CD8-positive, alpha-beta memory T cell (primary cell): Measurements from ENCODE around the gene BANK1. TPM values are rescaled to one million over a fixed set of nuclear protein-coding genes. Genes with fewer than 3 reads are reported as not detected.

Source experiments
- CTCF ChIA-PET: fragments of 350-600 bp; sonication (Branson Sonifier 250); formaldehyde crosslinking; loops from one replicate; lab custom pipeline; 2021; ENCODE audit warnings: antibody characterized with exemption; lab: Charles Lee
- POLR2A ChIA-PET: fragments of 350-600 bp; sonication (Branson Sonifier 250); formaldehyde crosslinking; loops from one replicate; lab custom pipeline; 2021; ENCODE audit warnings: antibody characterized with exemption; lab: Charles Lee
- DNase-seq, 5 donors: peaks; one replicate each; pipeline versions ENCODE4 v3.0.0 to v3.0.0-alpha.2; 2020 to 2022; ENCODE audit warnings: mixed read lengths in 1 of 5
- H3K27ac ChIP-seq: one replicate; pipeline ENCODE4 v1.7.0; 2013; ENCODE audit warnings: low read depth, mild to moderate bottlenecking, low read length, moderate library complexity
- H3K27me3 ChIP-seq: 2 replicates; pipeline ENCODE4 v1.7.0; 2013; ENCODE audit warnings: low read length, mild to moderate bottlenecking; ENCODE audit not compliant: insufficient read depth, poor library complexity, severe bottlenecking
- H3K36me3 ChIP-seq: 2 replicates; pipeline ENCODE4 v1.7.0; 2013; ENCODE audit warnings: mild to moderate bottlenecking, low read length, moderate library complexity; ENCODE audit not compliant: insufficient read depth
- H3K4me1 ChIP-seq: 2 replicates; pipeline ENCODE4 v1.7.0; 2013; ENCODE audit warnings: mild to moderate bottlenecking, low read length, moderate library complexity; ENCODE audit not compliant: insufficient read depth
- H3K4me3 ChIP-seq: 2 replicates; pipeline ENCODE4 v1.7.0; 2013; ENCODE audit warnings: mild to moderate bottlenecking, low read length
- H3K9me3 ChIP-seq: 2 replicates; pipeline ENCODE4 v1.7.0; 2013; ENCODE audit warnings: mild to moderate bottlenecking, low read length
- H3K27ac Mint-ChIP-seq, 8 donors: one replicate each; pipeline ENCODE4 v1.8.0; 2020 to 2021; ENCODE audit warnings: mixed read lengths in 8 of 8, mild to moderate bottlenecking in 6 of 8, inconsistent platforms in 3 of 8, moderate library complexity in 3 of 8
- H3K27me3 Mint-ChIP-seq, 2 donors: one replicate each; pipeline ENCODE4 v1.8.0; 2020 to 2021; ENCODE audit warnings: mixed read lengths in 2 of 2, mild to moderate bottlenecking in 1 of 2, moderate library complexity in 1 of 2
- H3K36me3 Mint-ChIP-seq, 3 donors: one replicate each; pipeline ENCODE4 v1.8.0; 2020 to 2021; ENCODE audit warnings: mixed read lengths in 3 of 3, inconsistent platforms in 1 of 3, mild to moderate bottlenecking in 1 of 3
- H3K4me1 Mint-ChIP-seq, 3 donors: one replicate each; pipeline ENCODE4 v1.8.0; 2020 to 2021; ENCODE audit warnings: mixed read lengths in 3 of 3, inconsistent platforms in 1 of 3, mild to moderate bottlenecking in 1 of 3
- H3K4me3 Mint-ChIP-seq, 7 donors: one replicate each; pipeline ENCODE4 v1.8.0; 2020 to 2021; ENCODE audit warnings: mixed read lengths in 7 of 7, mild to moderate bottlenecking in 6 of 7, moderate library complexity in 4 of 7, inconsistent platforms in 2 of 7
- H3K9me3 Mint-ChIP-seq, 5 donors: one replicate each; pipeline ENCODE4 v1.8.0; 2020 to 2022; ENCODE audit warnings: mixed read lengths in 5 of 5, mild to moderate bottlenecking in 3 of 5, moderate library complexity in 2 of 5, inconsistent platforms in 1 of 5
- polyA plus RNA-seq: library from polyadenylated mRNA; unstranded; fragments of 300-500 nt; fragmentation: Illumina TruSeq; gene quantifications from one replicate; pipeline ENCODE4 v1.2.3, GENCODE V29; 2021
- total RNA-seq, 2 experiments: library from RNA; stranded (reverse); gene quantifications; one replicate each; pipeline ENCODE4 v1.2.3, GENCODE V29; 2021

The BANK1 gene
- total and polyA plus RNA-seq, 3 experiments from 2014 or later = 0.74 TPM; not detected in 2

- H3K4me1 ChIP-seq = no peaks in the 10 kb centered on the region
- no peaks in the 10 kb centered on the region for H3K36me3 ChIP-seq
- H3K27me3 Mint-ChIP-seq = peaks cover 0 to 4% of the 10 kb centered on the region in 2 donors
- H3K9me3 Mint-ChIP-seq = peaks cover 0 to 8% (median 0%) of the 10 kb centered on the region in 5 donors
- H3K36me3 Mint-ChIP-seq = no peaks in the 10 kb centered on the region
- POLR2A ChIA-PET = no interaction called here
- CTCF ChIA-PET = no interaction called here
- no peak overlapping the region for H3K27ac ChIP-seq
- H3K27ac Mint-ChIP-seq = no peak overlapping the region
- H3K27me3 ChIP-seq = no peaks in the 10 kb centered on the region
- H3K4me3 ChIP-seq = no peak overlapping the region
- no peaks in the 10 kb centered on the region for H3K4me1 Mint-ChIP-seq
- H3K9me3 ChIP-seq = no peaks in the 10 kb centered on the region
- DNase-seq = no peak
- H3K4me3 Mint-ChIP-seq = no peak overlapping the region
These were observed 121.1 kb downstream of the BANK1 start for GRCh38 chr4:101911616-101912015.

DNA sequence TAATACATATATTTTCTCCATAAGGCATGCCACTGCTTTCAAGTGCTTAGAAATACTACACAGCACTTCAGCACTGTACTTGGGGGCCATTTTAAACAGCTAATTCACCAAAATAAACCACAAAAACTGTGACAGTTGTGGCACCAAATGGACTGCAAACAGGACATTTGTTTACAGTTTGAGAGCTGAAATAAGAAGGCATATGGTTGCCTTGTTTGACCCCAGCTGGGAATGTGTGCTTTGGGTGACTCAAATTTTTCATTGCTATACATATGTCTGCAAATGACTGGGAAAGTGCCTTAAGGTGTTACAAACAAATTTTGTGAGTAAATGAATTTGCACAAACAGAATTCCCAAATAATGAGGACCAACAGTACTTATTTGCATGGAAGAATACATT, 124.2 kb downstream of the BANK1 start:
- ChIA-PET POLR2A (no interaction called here), CTCF (no interaction called here)
- H3K27me3 ChIP-seq = no peaks in the 10 kb centered on the region
- H3K4me3 ChIP-seq = no peak overlapping the region
- H3K27ac ChIP-seq = no peak overlapping the region
- Mint-ChIP-seq H3K36me3 (no peaks in the 10 kb centered on the region), H3K9me3 (no peaks in the 10 kb centered on the region), H3K27ac (no peak overlapping the region), H3K4me3 (no peak overlapping the region), H3K4me1 (no peaks in the 10 kb centered on the region), H3K27me3 (peaks cover 0 to 2% of the 10 kb centered on the region in 2 donors)
- no peaks in the 10 kb centered on the region for H3K36me3 ChIP-seq
- DNase-seq = no peak
- H3K4me1 ChIP-seq = no peaks in the 10 kb centered on the region
- no peaks in the 10 kb centered on the region for H3K9me3 ChIP-seq

DNA sequence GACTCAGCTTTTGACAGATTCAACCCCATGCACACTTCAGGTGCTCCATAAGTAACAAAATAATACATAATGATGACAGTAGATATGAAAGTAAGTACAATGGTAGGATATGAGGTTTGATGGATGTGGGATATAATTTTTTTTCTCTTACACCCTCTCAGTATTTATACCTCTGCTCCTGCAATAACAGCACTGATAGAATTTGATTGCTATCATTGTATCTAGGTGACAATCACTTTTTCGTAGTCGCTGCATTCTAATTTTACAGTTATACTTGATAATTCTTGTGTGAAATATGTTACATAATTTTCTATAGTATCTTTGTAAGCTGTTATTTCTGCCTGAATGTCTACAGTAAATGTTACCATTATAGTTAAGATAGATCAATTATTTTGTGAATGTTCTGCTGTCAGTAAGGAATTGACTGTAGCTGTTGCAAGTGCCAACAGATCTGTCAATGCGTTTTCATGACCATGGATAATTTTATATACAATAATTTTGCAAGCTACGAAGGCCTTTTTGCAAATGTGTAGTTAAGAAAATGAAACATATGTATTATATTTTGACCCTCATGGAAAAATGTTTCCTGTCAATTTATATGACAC, 128.9 kb downstream of the BANK1 start:
- H3K9me3 ChIP-seq = no peaks in the 10 kb centered on the region
- H3K27ac ChIP-seq = no peak overlapping the region
- no peaks in the 10 kb centered on the region for H3K9me3 Mint-ChIP-seq
- no peaks in the 10 kb centered on the region for H3K27me3 Mint-ChIP-seq
- H3K4me1 Mint-ChIP-seq = no peaks in the 10 kb centered on the region
- no peak for DNase-seq
- H3K27me3 ChIP-seq = no peaks in the 10 kb centered on the region
- H3K36me3 ChIP-seq = no peaks in the 10 kb centered on the region
- H3K4me3 Mint-ChIP-seq = no peak overlapping the region
- no peak overlapping the region for H3K4me3 ChIP-seq
- H3K4me1 ChIP-seq = no peaks in the 10 kb centered on the region
- POLR2A ChIA-PET = no interaction called here
- CTCF ChIA-PET = no interaction called here
- no peaks in the 10 kb centered on the region for H3K36me3 Mint-ChIP-seq
- H3K27ac Mint-ChIP-seq = no peak overlapping the region

GRCh38 chr4:101921370-101921769, 130.8 kb downstream of the BANK1 start:
- no peaks in the 10 kb centered on the region for H3K36me3 ChIP-seq
- no peaks in the 10 kb centered on the region for H3K36me3 Mint-ChIP-seq
- H3K4me3 Mint-ChIP-seq = no peak overlapping the region
- DNase-seq = no peak
- H3K4me3 ChIP-seq = no peak overlapping the region
- CTCF ChIA-PET = no interaction called here
- H3K4me1 ChIP-seq = no peaks in the 10 kb centered on the region
- no peak overlapping the region for H3K27ac ChIP-seq
- no peaks in the 10 kb centered on the region for H3K27me3 Mint-ChIP-seq
- H3K4me1 Mint-ChIP-seq = no peaks in the 10 kb centered on the region
- POLR2A ChIA-PET = no interaction called here
- H3K27me3 ChIP-seq = no peaks in the 10 kb centered on the region
- no peaks in the 10 kb centered on the region for H3K9me3 Mint-ChIP-seq
- no peaks in the 10 kb centered on the region for H3K9me3 ChIP-seq
- H3K27ac Mint-ChIP-seq = no peak overlapping the region

DNA sequence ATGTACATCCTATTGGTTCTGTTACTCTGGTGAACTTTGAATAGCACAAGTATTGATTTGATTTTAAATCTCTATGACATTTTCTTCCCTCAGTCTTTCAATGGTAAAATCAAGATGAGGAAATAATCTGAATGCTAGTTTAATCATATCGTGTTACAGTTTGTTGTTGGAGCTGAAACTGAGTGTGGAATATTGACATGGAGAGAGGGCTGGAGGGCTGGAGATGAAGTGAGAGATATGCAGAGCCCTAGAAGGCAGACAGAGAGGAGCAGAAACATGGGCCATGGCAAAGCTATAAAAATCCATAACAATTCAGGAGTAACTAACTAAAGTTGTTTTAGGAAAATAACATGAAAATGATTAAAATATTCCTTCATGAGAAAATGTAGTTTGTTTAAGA, 141.1 kb downstream of the BANK1 start:
- Histone ChIP-seq H3K36me3 (no peaks in the 10 kb centered on the region), H3K27ac (no peak overlapping the region), H3K9me3 (no peaks in the 10 kb centered on the region), H3K4me1 (no peaks in the 10 kb centered on the region), H3K4me3 (no peak overlapping the region), H3K27me3 (no peaks in the 10 kb centered on the region)
- no peak for DNase-seq
- Mint-ChIP-seq H3K27me3 (peaks cover 1 to 7% of the 10 kb centered on the region in 2 donors), H3K27ac (no peak overlapping the region), H3K36me3 (no peaks in the 10 kb centered on the region), H3K9me3 (peaks cover 0 to 2% (median 0%) of the 10 kb centered on the region in 5 donors), H3K4me3 (no peak overlapping the region), H3K4me1 (no peaks in the 10 kb centered on the region)
- ChIA-PET CTCF (no interaction called here), POLR2A (no interaction called here)

DNA sequence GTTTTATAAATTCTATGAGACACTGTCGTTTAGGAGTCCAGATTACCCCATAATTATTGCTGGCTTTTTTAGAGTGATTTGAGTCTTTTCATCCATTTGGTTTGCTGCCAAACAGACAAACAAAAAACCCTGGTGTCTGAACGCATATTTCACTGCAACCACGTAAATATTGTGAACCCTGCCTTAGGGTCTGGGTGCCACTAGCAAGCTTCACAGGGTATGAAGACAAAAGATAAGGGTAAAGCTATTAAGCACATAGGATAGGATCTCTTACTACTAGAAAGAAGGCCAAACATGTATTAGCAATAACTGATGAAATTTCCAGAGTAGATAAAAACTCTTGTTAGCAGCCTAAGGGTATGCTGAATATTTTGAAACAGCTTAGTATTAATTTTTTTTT, 143.3 kb downstream of the BANK1 start:
- H3K4me3 ChIP-seq = no peak overlapping the region
- no peaks in the 10 kb centered on the region for H3K36me3 Mint-ChIP-seq
- POLR2A ChIA-PET = no interaction called here
- H3K9me3 Mint-ChIP-seq = peaks cover 4 to 5% (median 4%) of the 10 kb centered on the region in 5 donors
- H3K4me1 ChIP-seq = no peaks in the 10 kb centered on the region
- H3K4me1 Mint-ChIP-seq = no peaks in the 10 kb centered on the region
- H3K9me3 ChIP-seq = no peaks in the 10 kb centered on the region
- H3K27me3 Mint-ChIP-seq = peaks cover 0 to 1% of the 10 kb centered on the region in 2 donors
- H3K27ac Mint-ChIP-seq = no peak overlapping the region
- H3K27ac ChIP-seq = no peak overlapping the region
- no peaks in the 10 kb centered on the region for H3K36me3 ChIP-seq
- no peak overlapping the region for H3K4me3 Mint-ChIP-seq
- H3K27me3 ChIP-seq = no peaks in the 10 kb centered on the region
- CTCF ChIA-PET = no interaction called here
- DNase-seq = no peak

- H3K27me3 Mint-ChIP-seq = peaks cover 1 to 4% of the 10 kb centered on the region in 2 donors
- ChIA-PET POLR2A (no interaction called here), CTCF (no interaction called here)
These were observed 148.3 kb downstream of the BANK1 start for GRCh38 chr4:101938836-101939235.

GRCh38 chr4:101941816-101942358, 151.4 kb downstream of the BANK1 start:
- no peaks in the 10 kb centered on the region for H3K4me1 Mint-ChIP-seq
- Histone ChIP-seq H3K4me3 (no peak overlapping the region), H3K9me3 (no peaks in the 10 kb centered on the region), H3K36me3 (no peaks in the 10 kb centered on the region), H3K27me3 (no peaks in the 10 kb centered on the region), H3K4me1 (no peaks in the 10 kb centered on the region), H3K27ac (no peak overlapping the region)
- no peak overlapping the region for H3K27ac Mint-ChIP-seq
- ChIA-PET POLR2A (no interaction called here), CTCF (no interaction called here)
- no peak overlapping the region for H3K4me3 Mint-ChIP-seq
- no peak for DNase-seq
- H3K36me3 Mint-ChIP-seq = no peaks in the 10 kb centered on the region
- H3K9me3 Mint-ChIP-seq = peaks cover 1 to 4% (median 4%) of the 10 kb centered on the region in 5 donors
- peaks cover 0 to 4% of the 10 kb centered on the region in 2 donors for H3K27me3 Mint-ChIP-seq

More at GRCh38 chr4:101938836-101939235, 148.3 kb downstream of the BANK1 start:
- Mint-ChIP-seq H3K27ac (no peak overlapping the region), H3K36me3 (no peaks in the 10 kb centered on the region), H3K4me3 (no peak overlapping the region), H3K9me3 (peaks cover 4 to 5% (median 4%) of the 10 kb centered on the region in 5 donors), H3K4me1 (no peaks in the 10 kb centered on the region)
- DNase-seq = no peak
- Histone ChIP-seq H3K36me3 (no peaks in the 10 kb centered on the region), H3K27ac (no peak overlapping the region), H3K9me3 (no peaks in the 10 kb centered on the region), H3K4me1 (no peaks in the 10 kb centered on the region), H3K27me3 (no peaks in the 10 kb centered on the region), H3K4me3 (no peak overlapping the region)
